ENCODE measurements around the gene RGCC. TPM values are rescaled to one million over a fixed set of nuclear protein-coding genes. Genes with fewer than 3 reads are reported as not detected.

The RGCC gene
- total RNA-seq, 1 donor from 2014 or later = 9.7 TPM

- no peak for DNase-seq (ENCODE audit: low read depth)
- TF ChIP-seq CTCF (conservative IDR thresholded peaks at IDR 0.05; ENCODE audit: low read depth, low read length) = no peak
- H3K4me3 ChIP-seq (ENCODE audit: low read depth, low read length) = no peak overlapping the region
Observed at GRCh38 chr13:41459432-41460073, 2.2 kb downstream of the RGCC start.

GRCh38 chr13:41460074-41460465 is 2.7 kb downstream of the RGCC start:
- no peak overlapping the region for H3K4me3 ChIP-seq (ENCODE audit: low read depth, low read length)
- no peak for DNase-seq (ENCODE audit: low read depth)
- TF ChIP-seq CTCF (conservative IDR thresholded peaks at IDR 0.05; ENCODE audit: low read depth, low read length) = no peak

GRCh38 chr13:41460930-41461329 is 3.6 kb downstream of the RGCC start:
- no peak overlapping the region for H3K4me3 ChIP-seq (ENCODE audit: low read depth, low read length)
- no peak for DNase-seq (ENCODE audit: low read depth)
- no peak for TF ChIP-seq CTCF (conservative IDR thresholded peaks at IDR 0.05; ENCODE audit: low read depth, low read length)

GRCh38 chr13:41461527-41462139 is 4.3 kb downstream of the RGCC start:
- H3K4me3 ChIP-seq (ENCODE audit: low read depth, low read length) = no peak overlapping the region
- no peak for TF ChIP-seq CTCF (conservative IDR thresholded peaks at IDR 0.05; ENCODE audit: low read depth, low read length)
- DNase-seq (ENCODE audit: low read depth) = no peak

GRCh38 chr13:41462427-41462826 is 5.1 kb downstream of the RGCC start:
- H3K4me3 ChIP-seq (ENCODE audit: low read depth, low read length) = no peak overlapping the region
- DNase-seq (ENCODE audit: low read depth) = no peak
- TF ChIP-seq CTCF (conservative IDR thresholded peaks at IDR 0.05; ENCODE audit: low read depth, low read length) = no peak

GRCh38 chr13:41463838-41464602 is 6.7 kb downstream of the RGCC start:
- no peak overlapping the region for H3K4me3 ChIP-seq (ENCODE audit: low read depth, low read length)
- no peak for TF ChIP-seq CTCF (conservative IDR thresholded peaks at IDR 0.05; ENCODE audit: low read depth, low read length)
- DNase-seq (ENCODE audit: low read depth) = no peak
